ENCODE results near the gene TSHR.
"Not testable (repeated sequence)": the region's sequence is repeated elsewhere in the genome, so short reads cannot be mapped to it uniquely, and the experiment has no call there.

Gene TSHR

DNA sequence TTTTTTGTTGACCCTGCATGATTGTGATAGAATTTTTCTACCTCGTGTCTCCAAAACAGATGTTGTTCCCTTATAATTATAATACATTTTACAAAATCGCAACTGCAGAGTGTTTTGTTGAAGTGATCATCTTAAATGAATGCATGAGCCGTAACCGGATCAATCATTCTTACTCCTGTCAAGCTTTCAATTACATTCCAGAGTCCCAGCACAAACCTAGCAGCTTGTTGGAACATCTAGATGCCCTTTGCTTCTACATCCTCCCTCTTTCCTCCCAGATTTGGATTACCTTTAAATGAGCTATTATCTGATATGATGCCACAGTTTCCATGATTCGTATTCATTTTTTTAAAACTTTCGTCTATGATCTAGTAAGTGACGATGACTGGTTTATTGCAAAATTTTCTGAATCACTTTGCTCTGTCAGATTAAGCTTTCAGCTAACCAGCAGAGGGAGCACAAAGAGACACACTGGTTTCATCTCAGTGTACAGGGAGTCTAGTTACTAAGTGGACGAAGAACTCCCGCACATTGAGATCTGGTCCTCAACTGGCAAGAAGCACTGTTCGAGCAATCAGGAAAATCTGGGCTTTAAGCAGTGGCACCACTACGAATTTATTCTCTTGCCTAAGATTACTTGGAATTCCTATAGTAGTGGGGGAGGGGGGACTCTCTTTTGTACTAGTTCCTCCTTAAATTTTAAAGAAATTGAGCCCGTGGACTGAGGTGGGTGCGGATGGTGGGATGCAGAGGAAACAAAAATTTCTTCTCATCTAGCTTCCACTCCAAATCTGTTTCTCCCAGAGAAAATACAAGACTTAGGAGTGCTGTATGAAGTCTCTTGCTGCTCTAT lies 40.9 kb downstream of the TSHR start:
- DNase-seq, result peak; percentile 84 to 90

DNA sequence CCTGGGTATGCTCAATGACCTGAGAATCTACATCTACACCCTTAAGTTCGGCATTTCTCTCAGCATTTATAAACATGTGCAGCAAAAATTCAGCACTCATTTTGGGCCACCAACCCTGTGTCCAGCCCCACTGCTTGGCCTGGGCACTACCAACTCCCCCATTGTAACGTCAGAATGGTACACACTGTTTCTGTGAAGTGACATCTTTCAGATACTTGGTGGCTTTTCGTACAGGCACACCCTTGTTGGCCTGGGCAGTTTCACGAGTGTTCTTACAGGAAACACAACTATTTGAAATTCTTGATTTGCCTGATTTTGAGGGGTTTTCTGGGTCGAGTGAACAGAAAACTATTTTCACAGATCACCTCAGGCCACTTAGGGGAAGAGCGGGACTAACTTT lies 46.0 kb downstream of the TSHR start:
- no peak for DNase-seq

DNA sequence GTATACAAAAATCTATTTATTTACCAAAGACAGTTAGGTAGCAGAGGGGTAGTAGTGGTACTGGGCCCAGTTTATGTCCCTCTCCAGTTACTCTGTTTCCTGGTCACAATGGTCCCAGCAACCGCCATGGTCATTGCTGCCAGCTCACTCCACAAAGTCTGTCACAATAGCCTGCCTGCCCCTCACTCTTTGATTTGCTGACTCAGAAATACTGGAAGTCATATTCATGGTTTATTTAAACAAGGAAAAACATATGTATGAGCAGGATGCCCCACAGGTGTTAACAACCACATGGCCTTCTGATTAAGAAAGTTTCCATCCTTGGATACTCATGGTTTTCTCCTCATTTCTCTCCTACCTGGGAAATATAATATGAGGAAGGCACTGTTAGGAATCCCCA lies 49.2 kb downstream of the TSHR start:
- DNase-seq, result no peak

DNA sequence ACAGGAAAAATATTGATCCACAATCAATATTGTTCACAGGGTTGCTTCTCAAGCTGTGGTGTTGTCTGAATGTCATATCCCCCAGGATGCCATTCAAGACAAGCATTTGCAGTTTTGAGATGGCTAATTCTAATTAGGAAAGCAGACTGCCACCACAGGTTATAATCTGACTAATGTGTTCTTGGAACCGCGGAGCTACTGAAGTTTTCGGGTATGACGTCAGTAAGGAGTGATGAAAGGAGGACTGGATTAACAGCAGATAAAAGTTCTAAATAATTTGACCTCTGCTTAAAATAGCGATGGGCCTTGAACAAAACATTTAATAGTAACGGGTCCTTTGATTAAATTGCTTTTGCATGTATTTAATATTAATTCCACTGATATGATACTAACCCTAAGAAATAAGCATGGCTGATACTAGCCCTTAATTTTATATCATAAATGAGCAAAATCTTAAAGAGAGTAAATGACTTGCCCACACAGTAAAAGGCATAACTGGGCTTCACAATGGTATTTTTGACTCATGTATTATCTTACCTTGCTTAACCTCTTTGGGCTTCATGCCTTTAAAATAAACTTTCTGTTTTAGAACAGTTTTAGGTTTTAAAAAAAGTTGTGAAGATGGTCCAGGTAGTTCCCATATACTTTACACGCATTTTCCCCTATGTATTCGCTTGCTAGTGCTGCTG lies 50.3 kb downstream of the TSHR start:
- no peak for DNase-seq

DNA sequence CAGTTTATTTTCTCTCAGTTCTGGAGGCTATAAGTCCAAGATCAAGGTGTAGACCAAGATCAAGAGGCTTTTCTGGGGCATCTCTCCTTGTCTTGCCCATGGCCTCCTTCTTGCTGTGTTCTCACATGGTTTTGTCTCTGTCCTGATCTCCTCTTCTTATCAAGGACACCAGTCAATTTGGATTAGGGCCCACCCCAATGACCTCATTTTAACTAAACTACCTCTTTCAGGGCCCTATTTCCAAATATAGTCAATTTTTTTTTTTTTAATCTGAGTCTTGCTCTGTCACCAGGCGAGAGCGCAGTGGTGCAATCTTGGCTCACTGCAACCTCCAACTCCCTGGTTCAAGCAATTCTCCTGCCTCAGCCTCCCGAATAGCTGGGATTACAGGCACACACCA lies 50.8 kb downstream of the TSHR start:
- DNase-seq, result no peak

DNA sequence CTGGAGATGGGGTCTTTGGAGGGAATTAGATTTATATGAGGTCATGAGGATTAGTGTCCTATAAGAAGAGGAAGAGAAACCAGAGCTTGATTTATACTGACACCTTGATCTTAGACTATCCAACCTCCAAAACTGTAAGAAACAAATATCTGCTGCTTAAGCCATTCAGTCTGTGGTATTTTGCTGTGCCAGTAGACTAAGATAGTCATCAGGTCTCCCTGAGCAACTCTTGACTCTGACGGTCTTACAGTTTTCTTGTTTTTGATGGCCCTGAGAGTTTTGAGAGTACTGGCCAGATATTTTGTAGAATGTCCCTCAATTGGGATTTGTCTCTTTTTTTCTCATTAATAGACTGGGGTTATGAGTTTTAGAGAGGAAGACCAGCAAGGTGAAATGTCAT lies 51.7 kb downstream of the TSHR start:
- DNase-seq, result no peak

DNA sequence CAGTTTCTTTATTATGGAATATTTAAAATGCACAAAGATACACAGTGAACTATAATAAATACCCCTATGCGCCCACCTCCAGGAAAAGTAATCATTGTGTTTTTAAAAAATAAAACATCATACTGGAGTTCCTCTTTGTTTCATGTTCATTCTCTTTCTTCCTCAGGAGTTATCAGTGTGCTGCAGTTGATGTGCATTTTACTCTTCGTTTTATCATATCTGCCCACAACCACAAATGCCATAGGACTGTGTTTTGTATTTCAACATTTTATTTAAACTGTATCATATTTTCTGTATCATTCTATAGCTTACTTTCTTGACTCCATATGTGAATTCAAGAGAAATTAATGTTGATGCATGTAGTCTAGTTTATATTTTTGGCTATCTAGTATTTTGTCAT lies 53.9 kb downstream of the TSHR start:
- DNase-seq, result no peak

DNA sequence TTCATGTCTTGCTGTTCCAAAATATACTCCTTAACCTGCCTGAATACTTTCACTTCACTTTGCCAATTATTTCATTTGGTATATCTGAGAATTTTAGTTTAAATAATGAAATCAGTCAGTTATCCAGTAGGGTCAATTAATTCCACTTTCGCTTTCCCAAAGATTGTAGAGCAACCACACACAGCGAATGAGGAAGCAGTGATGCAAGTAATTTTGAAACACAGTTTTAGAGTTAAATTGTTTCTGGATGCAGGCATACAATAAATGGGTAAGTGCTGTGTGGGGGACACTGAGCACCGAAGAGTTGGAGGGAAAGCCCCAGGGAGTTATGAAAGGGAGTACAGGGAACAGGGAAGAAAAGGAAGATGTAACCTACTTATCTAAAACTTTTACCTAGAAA lies 62.8 kb downstream of the TSHR start:
- peak; percentile 64 to 78 for DNase-seq

DNA sequence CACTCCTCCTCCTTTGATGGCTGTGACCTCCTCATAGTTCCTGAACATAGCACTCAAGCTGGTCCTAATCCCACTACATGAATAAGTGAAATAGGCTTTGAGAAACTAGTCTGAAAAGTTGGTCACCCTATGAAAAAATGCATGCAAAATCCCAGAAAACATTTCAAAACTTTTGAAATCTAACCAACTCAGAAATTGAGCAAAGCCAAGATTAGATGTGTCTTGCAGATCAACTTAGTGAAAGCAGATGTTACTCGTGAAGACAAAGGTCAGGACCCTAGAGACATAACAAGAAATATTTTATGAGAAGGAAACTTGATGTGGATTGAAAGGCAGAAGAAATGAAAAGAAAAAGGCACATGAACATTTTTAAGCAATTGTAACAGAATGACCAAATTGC lies 63.3 kb downstream of the TSHR start:
- no peak for DNase-seq

DNA sequence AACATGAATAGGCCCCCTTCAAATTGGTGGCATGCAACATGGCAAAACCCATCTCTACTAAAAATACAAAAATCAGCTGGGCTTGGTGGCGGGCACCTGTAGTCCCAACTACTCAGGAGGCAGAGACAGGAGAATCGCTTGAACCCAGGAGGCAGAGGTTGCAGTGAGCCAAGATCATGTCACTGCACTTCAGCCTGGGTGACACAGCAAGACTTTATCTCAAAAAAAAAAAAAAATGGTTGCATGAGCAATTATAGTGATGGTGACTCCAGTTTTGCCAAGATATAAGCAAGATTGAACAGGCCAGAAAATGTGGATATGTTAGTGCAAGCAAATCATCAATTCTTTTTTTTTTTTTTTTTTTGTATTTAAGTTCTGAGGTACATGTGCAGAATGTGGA lies 63.7 kb downstream of the TSHR start:
- DNase-seq, result not testable (repeated sequence)

DNA sequence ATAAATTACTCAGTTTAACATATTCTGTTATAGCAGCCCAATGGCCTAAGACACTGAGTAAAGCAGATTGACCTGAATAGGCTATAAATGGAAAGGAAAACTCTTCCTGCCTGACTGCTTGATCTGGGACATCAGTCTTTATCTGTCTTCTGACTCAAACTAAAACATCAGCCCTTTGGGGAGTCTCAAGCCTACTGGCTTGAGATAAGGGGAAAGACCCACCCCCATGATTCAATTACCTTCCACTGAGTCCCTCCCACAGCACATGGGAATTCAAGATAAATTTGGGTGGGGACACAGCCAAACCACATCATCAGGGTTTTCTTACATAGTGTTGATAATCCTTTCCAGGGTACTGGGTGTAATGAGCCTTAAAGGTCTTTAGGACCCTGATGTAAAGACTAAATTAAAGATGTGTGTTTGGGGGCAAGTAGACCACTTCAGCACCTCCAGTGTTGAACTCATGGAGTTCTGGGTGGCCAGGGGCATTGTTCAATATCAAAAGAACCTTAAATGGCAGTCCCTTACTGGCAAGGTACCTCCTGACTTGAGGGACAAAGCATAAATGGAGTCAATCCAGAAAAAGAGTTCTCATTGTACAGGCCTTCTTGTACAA lies 67.8 kb downstream of the TSHR start:
- DNase-seq, result no peak

DNA sequence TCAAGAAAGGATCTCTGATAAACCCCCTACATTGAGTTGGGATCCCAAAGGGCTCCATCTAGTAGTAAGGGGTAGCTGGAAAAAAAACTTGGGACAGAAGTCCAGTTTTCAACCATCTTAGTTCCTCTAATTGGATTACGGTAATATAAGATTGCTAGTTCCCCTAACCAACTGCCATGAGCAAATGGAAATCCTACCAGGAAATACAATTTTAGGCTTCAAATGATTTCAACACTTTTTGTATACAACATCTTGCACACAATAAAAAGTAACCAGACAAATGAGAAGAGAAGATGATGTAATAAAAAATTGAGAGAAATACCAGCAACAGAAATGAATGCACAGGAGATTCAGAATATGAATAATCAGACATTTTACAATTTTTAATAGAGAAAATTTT lies 73.0 kb downstream of the TSHR start:
- peak; percentile 40 to 89 for DNase-seq

DNA sequence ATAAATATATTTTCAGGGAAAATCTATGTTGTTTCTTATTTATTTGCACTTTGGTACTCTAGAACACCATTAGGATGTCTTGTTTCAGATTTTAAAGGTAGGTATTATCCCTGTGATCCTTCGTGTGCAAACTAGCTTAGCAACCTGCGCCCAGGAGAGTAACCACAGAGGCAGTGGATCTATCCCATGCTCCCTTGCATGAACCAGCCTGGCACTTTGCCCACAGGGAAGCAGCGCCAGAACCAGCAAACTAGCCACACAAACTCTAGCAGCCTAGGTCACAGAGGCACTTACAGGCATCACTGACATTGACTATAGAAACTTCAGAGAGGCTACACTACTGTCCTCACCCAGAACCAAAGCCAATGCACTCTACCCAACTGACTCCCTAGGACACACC lies 76.1 kb downstream of the TSHR start:
- no peak for DNase-seq

DNA sequence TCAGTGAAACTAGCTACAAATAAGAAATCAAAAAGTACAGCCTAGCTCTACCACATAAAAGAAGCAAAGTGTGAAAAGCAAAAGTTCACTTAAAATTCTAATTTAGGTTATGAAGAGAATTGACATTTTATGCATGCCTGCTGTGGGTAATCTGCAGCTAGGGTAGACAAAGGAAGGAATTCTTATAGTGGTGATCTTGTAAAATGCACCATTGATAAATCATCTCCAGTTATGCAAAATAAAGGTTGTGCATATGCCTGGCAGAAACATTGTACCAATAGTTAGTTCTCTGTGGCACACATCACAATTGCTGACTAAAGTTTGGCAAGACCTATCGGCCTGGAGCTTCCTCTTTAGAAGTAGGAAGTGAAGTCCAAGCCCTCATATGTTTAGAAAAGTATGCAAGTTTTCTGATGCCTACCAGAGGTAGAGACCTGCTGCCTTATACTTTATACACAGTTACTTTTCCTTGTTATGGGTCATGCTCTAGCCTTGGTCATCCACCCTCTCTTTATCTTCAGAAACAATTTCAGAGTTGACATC lies 78.3 kb downstream of the TSHR start:
- peak; percentile 81 to 93 for DNase-seq

DNA sequence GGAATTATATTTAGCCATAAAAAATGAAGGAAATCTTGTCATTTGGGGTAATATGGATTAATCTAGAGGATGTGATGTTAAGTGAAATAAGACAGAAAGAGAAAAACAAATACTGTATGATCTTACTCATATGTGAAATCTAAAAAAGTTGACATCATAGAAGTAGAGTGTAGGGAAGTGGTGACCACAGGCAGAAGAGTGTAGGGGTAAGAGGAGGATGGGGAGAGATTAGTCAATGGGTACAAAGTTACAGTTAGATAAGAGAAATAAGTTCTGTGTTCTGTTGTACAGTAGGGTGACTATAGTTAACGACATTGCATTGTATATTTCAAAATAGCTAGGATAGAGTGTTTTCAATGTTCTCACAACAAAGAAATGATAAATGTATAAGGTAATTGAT lies 87.0 kb downstream of the TSHR start:
- DNase-seq, result peak; percentile 40 to 50

DNA sequence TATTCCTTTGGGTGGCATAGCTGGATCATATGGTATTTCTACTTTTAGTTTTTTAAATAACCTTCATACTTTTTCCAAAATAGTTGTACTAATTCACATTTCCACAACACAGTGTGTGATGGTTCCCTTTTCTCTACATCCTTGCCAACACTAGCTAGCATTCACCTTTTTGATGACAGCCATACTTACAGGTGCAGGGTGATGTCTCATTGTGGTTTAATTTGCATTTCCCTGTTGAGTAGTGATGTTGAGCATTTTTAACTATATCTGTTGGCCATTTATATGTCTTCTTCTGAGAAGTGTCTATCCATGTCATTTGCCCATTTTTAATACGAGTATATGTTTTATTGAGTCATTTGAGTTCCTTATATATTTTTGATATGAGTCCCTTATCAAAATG lies 96.1 kb downstream of the TSHR start:
- DNase-seq, result no peak

DNA sequence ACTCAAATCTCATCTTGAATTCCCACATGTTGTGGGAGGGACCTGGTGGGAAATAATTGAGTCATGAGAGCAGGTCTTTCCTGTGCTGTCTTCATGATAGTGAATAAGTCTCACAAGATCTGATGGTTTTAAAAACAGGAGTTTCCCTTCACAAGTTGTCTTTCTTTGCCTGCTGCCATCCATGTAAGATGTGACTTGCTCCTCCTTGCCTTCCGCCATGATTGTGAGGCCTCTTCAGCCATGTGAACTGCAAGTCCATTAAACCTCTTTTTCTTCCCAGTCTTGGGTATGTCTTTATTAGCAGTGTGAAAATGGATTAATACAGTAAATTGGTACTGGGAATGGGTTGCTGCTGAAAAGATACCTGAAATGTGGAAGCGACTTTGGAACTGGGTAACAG lies 98.6 kb downstream of the TSHR start:
- DNase-seq, result not testable (repeated sequence)

DNA sequence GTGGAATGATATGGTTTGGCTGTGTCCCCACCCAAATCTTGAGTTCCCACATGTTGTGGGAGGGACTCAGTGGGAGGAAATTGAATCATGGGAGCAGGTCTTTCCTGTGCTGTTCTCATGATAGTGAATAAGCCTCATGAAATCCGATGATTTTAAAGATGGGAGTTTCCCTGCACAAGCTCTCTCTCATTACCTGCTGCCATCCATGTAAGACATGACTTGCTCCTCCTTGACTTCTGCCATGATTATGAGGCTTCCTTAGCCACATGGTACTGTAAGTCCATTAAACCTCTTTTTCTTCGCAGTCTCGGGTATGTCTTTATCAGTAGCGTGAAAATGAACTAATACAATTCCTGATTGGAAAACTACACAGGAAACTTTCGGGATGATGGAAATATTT lies 100.5 kb downstream of the TSHR start:
- DNase-seq, result no peak

DNA sequence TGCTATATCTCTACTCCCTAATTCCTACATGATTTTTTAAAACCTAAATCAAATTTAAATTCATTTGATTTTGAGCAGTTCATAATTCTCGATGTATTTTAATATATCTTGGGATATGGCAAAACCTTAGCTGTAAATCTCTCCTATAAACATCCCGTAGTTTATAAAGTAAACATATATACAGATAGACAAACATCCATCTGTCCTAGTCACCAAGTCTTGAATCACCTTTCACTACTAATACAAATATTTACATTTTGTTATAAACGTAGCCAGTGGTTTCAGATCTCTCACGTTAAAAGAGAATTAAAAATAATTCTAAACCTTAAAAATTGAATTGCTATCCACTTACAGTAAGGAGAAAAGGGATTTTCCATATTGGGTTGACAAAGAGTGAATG lies 107.0 kb downstream of the TSHR start:
- DNase-seq, result no peak

DNA sequence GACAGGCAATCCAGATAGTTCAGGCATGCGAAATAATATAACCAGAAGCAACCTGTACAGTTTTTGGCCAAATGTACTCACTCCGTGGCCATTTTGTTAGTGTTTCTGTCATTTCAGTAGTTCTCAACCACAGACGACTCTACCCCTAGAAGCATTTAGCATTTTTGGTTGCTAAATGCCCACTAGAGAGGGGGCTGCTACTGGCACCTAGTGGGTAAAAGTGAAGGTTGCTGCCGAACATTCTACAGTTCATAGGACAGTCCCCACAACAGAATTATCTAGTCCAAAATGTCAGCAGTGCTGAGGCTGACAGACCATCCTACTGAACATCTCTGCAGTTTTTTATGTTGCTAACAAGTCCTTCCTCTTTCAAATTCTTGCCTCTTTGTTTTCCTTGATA lies 107.4 kb downstream of the TSHR start:
- DNase-seq, result peak; percentile 52 to 59

DNA sequence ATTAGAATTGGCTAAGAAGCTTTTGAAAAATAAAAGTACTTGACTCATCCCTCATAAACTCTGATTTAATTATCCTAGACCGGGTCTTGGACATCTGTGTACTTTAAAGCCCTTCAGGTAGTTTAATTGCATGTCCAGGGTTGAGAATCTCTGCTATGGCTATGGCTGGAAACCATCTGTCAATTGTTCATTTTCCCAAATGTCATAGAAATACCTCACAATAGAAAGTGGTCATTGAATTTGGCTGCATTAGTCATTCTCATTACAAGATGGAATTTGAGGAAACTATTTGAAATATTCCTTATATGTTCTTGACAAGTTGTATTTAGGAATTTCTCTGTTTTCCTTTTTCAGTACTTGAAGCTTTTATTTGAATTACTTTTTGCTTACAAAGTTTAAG lies 111.3 kb downstream of the TSHR start:
- DNase-seq, result no peak

DNA sequence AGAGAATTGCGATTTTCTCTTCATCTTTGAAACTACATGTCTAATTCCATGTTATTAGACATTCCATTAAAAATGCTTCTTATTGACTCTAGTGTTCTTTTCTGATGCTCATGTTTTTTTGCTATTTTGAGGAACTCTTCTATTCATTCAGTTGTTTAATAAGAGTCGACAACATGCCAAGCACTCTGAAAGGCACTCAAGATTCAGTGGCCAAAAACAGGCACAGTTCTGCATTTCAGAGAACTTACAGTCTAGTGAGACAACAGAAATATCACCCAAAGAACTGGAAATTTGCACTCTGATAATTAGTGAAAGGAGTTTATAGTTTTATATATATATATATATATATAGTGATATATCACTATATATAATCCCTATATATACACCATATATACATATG lies 111.7 kb downstream of the TSHR start:
- no peak for DNase-seq

DNA sequence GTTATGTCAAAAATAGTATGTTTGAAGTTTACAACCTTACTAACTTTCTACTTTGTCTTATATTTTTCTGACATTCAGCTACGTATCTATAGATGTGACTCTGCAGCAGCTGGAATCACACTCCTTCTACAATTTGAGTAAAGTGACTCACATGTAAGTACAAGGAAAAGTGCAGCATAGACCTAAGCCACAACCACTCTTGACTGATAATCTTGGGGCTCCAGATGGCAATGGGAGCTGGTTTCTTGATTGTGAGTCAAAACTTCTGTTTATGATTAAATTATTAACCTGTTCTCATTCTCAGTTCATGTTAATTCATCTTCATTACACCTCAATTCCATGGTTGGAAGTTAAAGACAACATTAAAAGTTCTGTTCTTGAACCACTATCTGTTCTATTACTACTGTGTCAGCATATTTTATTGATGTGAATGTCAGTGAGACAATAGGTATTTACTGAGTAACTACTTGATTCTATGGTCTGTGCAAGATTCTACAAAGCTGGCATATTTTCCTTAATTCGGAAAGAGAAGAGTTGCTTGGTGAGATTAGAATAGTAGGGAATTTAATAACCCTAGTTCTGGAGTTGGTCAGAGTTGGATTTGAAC lies 112.9 kb downstream of the TSHR start:
- DNase-seq, result no peak

Measured in inflammatory macrophage (primary cell).